Tibial artery (tissue), 4 donors: ENCODE data around the gene STK17B.
A peak's percentile ranks its signal among the peaks of the same experiment; 100 is the strongest.

Source experiments
- DNase-seq, 2 donors: peaks; one replicate each; pipeline ENCODE4 v3.0.0-alpha.2; 2019
- H3K27ac ChIP-seq, 2 donors: fragments of 200-600 bp; sonication (generic) in 1 of 2; 1 replicate in 1 of 2; 2 replicates in 1 of 2; pipeline ENCODE4 v1.5.1; 2018 to 2019; ENCODE audit warnings: mild to moderate bottlenecking in 1 of 2
- H3K27me3 ChIP-seq, 2 donors: fragments of 200-600 bp; sonication (generic) in 1 of 2; one replicate each; pipeline versions ENCODE4 v1.5.1 to v1.6.0; 2016 to 2019
- H3K36me3 ChIP-seq, 3 donors: fragments of 200-600 bp; sonication (generic) in 2 of 3; one replicate each; pipeline ENCODE4 v1.5.1; 2016 to 2019; ENCODE audit warnings: mild to moderate bottlenecking in 2 of 3
- H3K4me1 ChIP-seq, 4 donors: fragments of 200-600 bp; sonication (generic) in 2 of 4; 1 replicate in 3 of 4; 2 replicates in 1 of 4; pipeline ENCODE4 v1.5.1; 2016 to 2019
- H3K4me3 ChIP-seq, 2 donors: fragments of 200-600 bp; sonication (generic) in 1 of 2; 1 replicate in 1 of 2; 2 replicates in 1 of 2; pipeline ENCODE4 v1.5.1; 2018 to 2019; ENCODE audit warnings: mild to moderate bottlenecking in 2 of 2
- H3K9me3 ChIP-seq, 3 donors: fragments of 200-600 bp; sonication (generic) in 1 of 3; one replicate each; pipeline ENCODE4 v1.5.1; 2016 to 2019
- intact Hi-C: fragments of 100-400 bp; cut with DNase I; formaldehyde crosslinking; loops from one replicate; pipeline ENCODE4 v1.15.0; 2023; ENCODE audit warnings: low total_unique reads
- TF ChIP-seq, protein P1 (sequence below), 2 experiments: fragments of 200-600 bp in 1 of 2; fragments of 450-650 bp in 1 of 2; IDR thresholded peaks; one replicate each; pipeline ENCODE4 v1.5.1; 2017 to 2019; ENCODE audit warnings: antibody characterized with exemption in 2 of 2, mild to moderate bottlenecking in 1 of 2, moderate library complexity in 1 of 2

Gene STK17B

GRCh38 chr2:196170213-196170605 is 1.2 kb downstream of the STK17B start:
- no peaks in the 10 kb centered on the region for H3K9me3 ChIP-seq
- peak overlapping the region; percentile 79 to 89 for H3K27ac ChIP-seq
- peaks cover 0 to 24% (median 4%) of the 10 kb centered on the region in 4 donors for H3K4me1 ChIP-seq
- peak in 1 of 2 donors; percentile 41 for DNase-seq
- intact Hi-C loops: no loop called here
- peak overlapping the region; percentile 81 to 98 for H3K4me3 ChIP-seq
- H3K36me3 ChIP-seq: no peaks in the 10 kb centered on the region
- H3K27me3 ChIP-seq: no peaks in the 10 kb centered on the region
- TF ChIP-seq, protein P1, sequence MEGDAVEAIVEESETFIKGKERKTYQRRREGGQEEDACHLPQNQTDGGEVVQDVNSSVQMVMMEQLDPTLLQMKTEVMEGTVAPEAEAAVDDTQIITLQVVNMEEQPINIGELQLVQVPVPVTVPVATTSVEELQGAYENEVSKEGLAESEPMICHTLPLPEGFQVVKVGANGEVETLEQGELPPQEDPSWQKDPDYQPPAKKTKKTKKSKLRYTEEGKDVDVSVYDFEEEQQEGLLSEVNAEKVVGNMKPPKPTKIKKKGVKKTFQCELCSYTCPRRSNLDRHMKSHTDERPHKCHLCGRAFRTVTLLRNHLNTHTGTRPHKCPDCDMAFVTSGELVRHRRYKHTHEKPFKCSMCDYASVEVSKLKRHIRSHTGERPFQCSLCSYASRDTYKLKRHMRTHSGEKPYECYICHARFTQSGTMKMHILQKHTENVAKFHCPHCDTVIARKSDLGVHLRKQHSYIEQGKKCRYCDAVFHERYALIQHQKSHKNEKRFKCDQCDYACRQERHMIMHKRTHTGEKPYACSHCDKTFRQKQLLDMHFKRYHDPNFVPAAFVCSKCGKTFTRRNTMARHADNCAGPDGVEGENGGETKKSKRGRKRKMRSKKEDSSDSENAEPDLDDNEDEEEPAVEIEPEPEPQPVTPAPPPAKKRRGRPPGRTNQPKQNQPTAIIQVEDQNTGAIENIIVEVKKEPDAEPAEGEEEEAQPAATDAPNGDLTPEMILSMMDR (IDR thresholded peaks at IDR 0.05): no peak

DNA sequence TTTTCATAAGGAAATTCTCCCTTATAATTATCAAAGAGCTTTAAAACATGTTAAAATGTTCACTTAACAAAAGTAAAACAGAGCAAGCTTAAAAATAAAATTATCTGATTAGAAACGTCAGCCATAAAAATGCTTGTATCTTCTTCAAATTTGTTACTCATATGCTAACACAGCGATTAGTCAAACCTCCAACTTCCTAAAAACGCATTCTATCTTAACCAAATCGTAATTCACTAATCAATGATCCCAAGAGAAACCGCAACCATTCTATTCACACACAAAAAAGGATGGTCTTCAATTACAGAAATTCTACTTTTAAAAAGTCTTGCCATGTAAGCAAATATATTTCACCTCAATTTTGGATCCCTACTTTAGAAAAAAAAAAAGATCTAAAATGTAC is 1.9 kb downstream of the STK17B start:
- Histone ChIP-seq H3K4me1 (peaks cover 0 to 24% (median 4%) of the 10 kb centered on the region in 4 donors), H3K36me3 (no peaks in the 10 kb centered on the region), H3K27me3 (no peaks in the 10 kb centered on the region), H3K27ac (peak overlapping the region; percentile 79 to 89), H3K4me3 (peak overlapping the region; percentile 81 to 98), H3K9me3 (no peaks in the 10 kb centered on the region)
- no peak for DNase-seq
- TF ChIP-seq, protein P1 (IDR thresholded peaks at IDR 0.05): no peak
- intact Hi-C loops: no loop called here

DNA sequence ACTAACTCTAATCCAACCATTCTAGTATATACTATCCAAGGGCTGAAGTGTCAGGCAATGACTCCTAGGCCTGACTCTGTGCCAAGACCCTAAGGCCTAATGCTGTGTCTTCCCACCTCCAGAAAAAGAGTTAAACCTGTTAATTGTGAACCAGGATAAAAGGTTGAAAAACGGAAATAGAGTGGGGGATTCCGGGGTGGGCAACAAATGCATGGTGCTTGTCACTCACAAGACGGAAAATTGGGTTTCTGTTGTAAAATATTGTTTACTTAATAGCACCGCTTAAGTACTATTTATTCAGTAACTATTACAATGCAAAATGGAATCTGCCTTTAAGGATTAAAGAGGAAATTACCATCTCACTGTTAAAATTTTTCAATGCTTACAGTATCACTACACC is 3.2 kb downstream of the STK17B start:
- H3K4me1 ChIP-seq: peaks cover 0 to 24% (median 4%) of the 10 kb centered on the region in 4 donors
- H3K27me3 ChIP-seq: no peaks in the 10 kb centered on the region
- no peaks in the 10 kb centered on the region for H3K36me3 ChIP-seq
- H3K9me3 ChIP-seq: no peaks in the 10 kb centered on the region
- no peak for DNase-seq
- TF ChIP-seq, protein P1 (IDR thresholded peaks at IDR 0.05): no peak
- H3K27ac ChIP-seq: no peak overlapping the region
- intact Hi-C loops: no loop called here
- peak overlapping the region; percentile 81 to 98 for H3K4me3 ChIP-seq

DNA sequence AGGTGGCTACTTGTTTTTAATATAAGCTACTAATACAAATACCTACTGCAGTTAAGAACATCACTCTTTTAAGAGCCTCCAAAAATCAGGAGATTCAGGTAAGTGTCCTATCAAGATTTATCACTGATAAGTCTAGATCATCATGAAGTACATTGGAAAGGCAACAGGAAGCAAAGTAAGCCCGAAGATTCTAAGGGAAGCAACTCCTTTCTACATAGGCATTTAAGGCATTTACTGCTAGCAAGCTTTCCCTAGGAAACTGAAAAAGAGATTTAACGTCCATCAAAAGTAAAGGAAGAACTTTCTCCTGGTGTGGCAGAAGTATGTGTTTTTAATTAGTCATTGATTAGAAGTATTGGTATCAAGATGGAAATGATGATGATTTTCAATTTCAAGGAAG is 3.7 kb downstream of the STK17B start:
- H3K4me3 ChIP-seq: peak overlapping the region in 1 of 2 donors; percentile 98
- TF ChIP-seq, protein P1 (IDR thresholded peaks at IDR 0.05): no peak
- no peak overlapping the region for H3K27ac ChIP-seq
- no peak for DNase-seq
- no peaks in the 10 kb centered on the region for H3K9me3 ChIP-seq
- intact Hi-C loops: no loop called here
- H3K36me3 ChIP-seq: peaks cover 0 to 5% (median 3%) of the 10 kb centered on the region in 3 donors
- no peaks in the 10 kb centered on the region for H3K27me3 ChIP-seq
- peaks cover 0 to 24% (median 4%) of the 10 kb centered on the region in 4 donors for H3K4me1 ChIP-seq

GRCh38 chr2:196166876-196167275 is 4.5 kb downstream of the STK17B start:
- TF ChIP-seq, protein P1 (IDR thresholded peaks at IDR 0.05): no peak
- Histone ChIP-seq H3K4me3 (peak overlapping the region in 1 of 2 donors; percentile 98), H3K27ac (no peak overlapping the region), H3K9me3 (no peaks in the 10 kb centered on the region), H3K27me3 (no peaks in the 10 kb centered on the region), H3K36me3 (peaks cover 3 to 10% (median 6%) of the 10 kb centered on the region in 3 donors), H3K4me1 (peaks cover 0 to 19% (median 4%) of the 10 kb centered on the region in 4 donors)
- intact Hi-C loops: no loop called here
- no peak for DNase-seq

DNA sequence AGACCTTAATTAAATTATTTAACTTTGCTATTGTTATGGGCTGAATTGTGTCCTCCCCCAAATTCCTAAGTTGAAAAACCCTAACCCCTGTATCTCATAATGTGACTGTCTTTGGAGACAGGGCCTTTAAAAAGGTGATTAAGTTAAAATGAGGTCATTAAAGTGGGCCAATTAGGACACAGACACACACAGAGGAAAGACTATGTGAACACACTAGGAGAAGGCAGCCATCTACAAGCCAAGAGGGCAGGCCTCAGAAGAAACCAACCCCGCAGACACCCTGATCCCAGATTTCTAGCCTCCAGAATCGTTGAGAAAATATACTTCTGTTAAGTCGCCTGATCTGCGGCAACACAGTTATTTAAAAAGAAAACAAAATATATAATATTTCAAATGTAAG is 6.4 kb downstream of the STK17B start:
- Histone ChIP-seq H3K27ac (no peak overlapping the region), H3K9me3 (no peaks in the 10 kb centered on the region), H3K4me3 (no peak overlapping the region), H3K36me3 (peaks cover 6 to 15% (median 8%) of the 10 kb centered on the region in 3 donors), H3K4me1 (peaks cover 0 to 19% (median 3%) of the 10 kb centered on the region in 4 donors), H3K27me3 (no peaks in the 10 kb centered on the region)
- DNase-seq: no peak
- intact Hi-C loops: no loop called here
- TF ChIP-seq, protein P1 (IDR thresholded peaks at IDR 0.05): no peak
